ENCODE results near the gene NFATC2.
"Not testable (repeated sequence)": the region's sequence is repeated elsewhere in the genome, so short reads cannot be mapped to it uniquely, and the experiment has no call there.

Gene NFATC2

GRCh38 chr20:51570739-51571459, 28.4 kb upstream of the NFATC2 start:
- ChIA-PET CTCF (interaction anchor here (1.0 kb wide), 1 partner anchor 185 kb away, joined by 3 read pairs; no protein-coding TSS in a partner anchor), POLR2A (no interaction called here)
- no peak for DNase-seq (ENCODE audit: extremely low spot score)
- TF ChIP-seq ZNF384 (IDR thresholded peaks at IDR 0.05) (no peak), FOXM1 (IDR thresholded peaks at IDR 0.05; ENCODE audit: borderline replicate concordance) (no peak), TARDBP (IDR thresholded peaks at IDR 0.05) (no peak), LEF1 (IDR thresholded peaks at IDR 0.05; ENCODE audit: borderline replicate concordance) (no peak), FOXK2 (IDR thresholded peaks at IDR 0.05) (no peak)

GRCh38 chr20:51569815-51570738, 27.6 kb upstream of the NFATC2 start:
- TF ChIP-seq ARNT (IDR thresholded peaks at IDR 0.05): no peak
- ChIA-PET POLR2A (no interaction called here), CTCF (interaction anchor here (1.0 kb wide), 1 partner anchor 184 kb away, joined by 3 read pairs; no protein-coding TSS in a partner anchor)
- no peak for DNase-seq (ENCODE audit: extremely low spot score)

- CTCF ChIA-PET; POLR2A ChIA-PET; DNase-seq (ENCODE audit: extremely low spot score): not testable (repeated sequence)
Observed at GRCh38 chr20:51568533-51568932, 26.0 kb upstream of the NFATC2 start.

GRCh38 chr20:51567622-51568021, 25.1 kb upstream of the NFATC2 start:
- CTCF ChIA-PET: interaction anchor here (0.6 kb wide), 1 partner anchor 743 kb away, joined by 3 read pairs; no protein-coding TSS in a partner anchor
- POLR2A ChIA-PET: no interaction called here
- DNase-seq (ENCODE audit: extremely low spot score): no peak
- TF ChIP-seq SP1 (IDR thresholded peaks at IDR 0.05) (no peak), CTBP1 (IDR thresholded peaks at IDR 0.05; ENCODE audit: borderline replicate concordance) (no peak), ARNT (IDR thresholded peaks at IDR 0.05) (no peak), FOXM1 (IDR thresholded peaks at IDR 0.05; ENCODE audit: borderline replicate concordance) (no peak), FOXK2 (IDR thresholded peaks at IDR 0.05) (no peak), FOXA1 (IDR thresholded peaks at IDR 0.05) (no peak), LEF1 (IDR thresholded peaks at IDR 0.05; ENCODE audit: borderline replicate concordance) (no peak), SUZ12 (IDR thresholded peaks at IDR 0.05) (no peak), PKNOX1 (IDR thresholded peaks at IDR 0.05) (no peak)

- ChIA-PET CTCF (no interaction called here), POLR2A (no interaction called here)
- no peak for TF ChIP-seq TARDBP (IDR thresholded peaks at IDR 0.05)
- TF ChIP-seq SP1 (IDR thresholded peaks at IDR 0.05): no peak
- no peak for TF ChIP-seq PKNOX1 (IDR thresholded peaks at IDR 0.05)
- no peak for TF ChIP-seq ARNT (IDR thresholded peaks at IDR 0.05)
- no peak for TF ChIP-seq ELF4 (IDR thresholded peaks at IDR 0.05)
- TF ChIP-seq HDGF (IDR thresholded peaks at IDR 0.05; ENCODE audit: borderline replicate concordance): no peak
- no peak for TF ChIP-seq SUZ12 (IDR thresholded peaks at IDR 0.05)
- no peak for TF ChIP-seq FOXA1 (IDR thresholded peaks at IDR 0.05)
- TF ChIP-seq ZNF384 (IDR thresholded peaks at IDR 0.05): no peak
- TF ChIP-seq BHLHE40 (IDR thresholded peaks at IDR 0.05; ENCODE audit: borderline replicate concordance): no peak
- no peak for TF ChIP-seq LEF1 (IDR thresholded peaks at IDR 0.05; ENCODE audit: borderline replicate concordance)
- DNase-seq (ENCODE audit: extremely low spot score): no peak
Observed at GRCh38 chr20:51566594-51566993, 24.1 kb upstream of the NFATC2 start.

- CTCF ChIA-PET: interaction anchor here (0.7 to 1.4 kb wide), 2 partner anchors 16 to 59 kb away, joined by 3 read pairs; no protein-coding TSS in a partner anchor
- no peak for DNase-seq (ENCODE audit: extremely low spot score)
- POLR2A ChIA-PET: no interaction called here
- TF ChIP-seq FOXM1 (IDR thresholded peaks at IDR 0.05; ENCODE audit: borderline replicate concordance): no peak
- no peak for TF ChIP-seq TARDBP (IDR thresholded peaks at IDR 0.05)
- TF ChIP-seq FOXA1 (IDR thresholded peaks at IDR 0.05): no peak
- no peak for TF ChIP-seq HDGF (IDR thresholded peaks at IDR 0.05; ENCODE audit: borderline replicate concordance)
- no peak for TF ChIP-seq ARNT (IDR thresholded peaks at IDR 0.05)
- no peak for TF ChIP-seq SUZ12 (IDR thresholded peaks at IDR 0.05)
- no peak for TF ChIP-seq CTBP1 (IDR thresholded peaks at IDR 0.05; ENCODE audit: borderline replicate concordance)
- no peak for TF ChIP-seq FOXK2 (IDR thresholded peaks at IDR 0.05)
- TF ChIP-seq ZNF384 (IDR thresholded peaks at IDR 0.05): no peak
- no peak for TF ChIP-seq LEF1 (IDR thresholded peaks at IDR 0.05; ENCODE audit: borderline replicate concordance)
- TF ChIP-seq SP1 (IDR thresholded peaks at IDR 0.05): no peak
- TF ChIP-seq L3MBTL2 (conservative IDR thresholded peaks at IDR 0.05): no peak
- TF ChIP-seq BHLHE40 (IDR thresholded peaks at IDR 0.05; ENCODE audit: borderline replicate concordance): no peak
- TF ChIP-seq PKNOX1 (IDR thresholded peaks at IDR 0.05): no peak
- no peak for TF ChIP-seq NFRKB (IDR thresholded peaks at IDR 0.05)
- no peak for TF ChIP-seq ELF4 (IDR thresholded peaks at IDR 0.05)
Observed at GRCh38 chr20:51565298-51566144, 23.0 kb upstream of the NFATC2 start.
